Measurements from ENCODE around the gene GALNT6. TPM values are rescaled to one million over a fixed set of nuclear protein-coding genes. Genes with fewer than 3 reads are reported as not detected.

The GALNT6 gene
- total RNA-seq, 1 experiment from 2014 or later = 6.5 TPM

GRCh38 chr12:51415931-51416330, 24.7 kb upstream of the GALNT6 start:
- CTCF ChIA-PET = no interaction called here
- in situ Hi-C loops (cut with HindIII; ENCODE audit: low pct_unique_long_range_greater_than_20kb, low sequenced_read_pairs) = no loop called here
- DNase-seq (ENCODE audit: low read depth, low spot score) = no peak

DNA sequence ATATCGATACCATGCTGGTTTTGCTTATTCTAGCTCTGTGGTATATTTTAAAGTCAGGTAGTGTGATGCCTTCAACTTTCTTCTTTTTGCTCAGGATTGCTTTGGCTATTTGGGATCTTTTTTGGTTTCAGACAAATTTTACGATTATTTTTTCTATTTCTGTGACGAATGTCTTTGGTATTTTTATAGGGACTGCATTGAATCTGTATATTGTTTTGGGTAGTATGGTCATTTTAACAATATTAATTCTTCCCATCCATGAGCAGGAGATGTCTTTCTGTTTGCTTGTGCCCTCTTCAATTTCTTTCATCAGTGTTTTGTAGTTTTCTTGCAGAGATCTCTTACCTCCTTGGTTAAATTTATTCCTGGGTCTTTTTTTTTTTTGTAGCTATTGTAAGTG, 22.6 kb upstream of the GALNT6 start:
- in situ Hi-C loops (cut with HindIII; ENCODE audit: low pct_unique_long_range_greater_than_20kb, low sequenced_read_pairs) = no loop called here
- no peaks in the 10 kb centered on the region for H3K9me3 ChIP-seq (ENCODE audit: control insufficient read depth, insufficient read depth, low read depth, low read length)
- CTCF ChIA-PET = no interaction called here
- H3K27ac ChIP-seq (ENCODE audit: low read length) = no peak overlapping the region
- no TSS peak for BruUV-seq (replicated peaks)
- DNase-seq (ENCODE audit: low read depth, low spot score) (no peak), ATAC-seq (no peak)
- H3K36me3 ChIP-seq (ENCODE audit: control insufficient read depth, insufficient read depth, low read length) = no peaks in the 10 kb centered on the region
- no peaks in the 10 kb centered on the region for H3K4me1 ChIP-seq (ENCODE audit: control insufficient read depth, insufficient read depth, low read length)
- POLR2A ChIA-PET = no interaction called here
- TF ChIP-seq POLR2AphosphoS5 (IDR thresholded peaks at IDR 0.05; ENCODE audit: low read depth, low read length) (no peak), SIN3A (IDR thresholded peaks at IDR 0.05; ENCODE audit: borderline replicate concordance, insufficient read depth, low read depth, low read length) (no peak), TCF7L2 (IDR thresholded peaks at IDR 0.05; ENCODE audit: low read depth, low read length) (no peak), CTCF (IDR thresholded peaks at IDR 0.05) (no peak)
- TF ChIP-seq, protein P1, sequence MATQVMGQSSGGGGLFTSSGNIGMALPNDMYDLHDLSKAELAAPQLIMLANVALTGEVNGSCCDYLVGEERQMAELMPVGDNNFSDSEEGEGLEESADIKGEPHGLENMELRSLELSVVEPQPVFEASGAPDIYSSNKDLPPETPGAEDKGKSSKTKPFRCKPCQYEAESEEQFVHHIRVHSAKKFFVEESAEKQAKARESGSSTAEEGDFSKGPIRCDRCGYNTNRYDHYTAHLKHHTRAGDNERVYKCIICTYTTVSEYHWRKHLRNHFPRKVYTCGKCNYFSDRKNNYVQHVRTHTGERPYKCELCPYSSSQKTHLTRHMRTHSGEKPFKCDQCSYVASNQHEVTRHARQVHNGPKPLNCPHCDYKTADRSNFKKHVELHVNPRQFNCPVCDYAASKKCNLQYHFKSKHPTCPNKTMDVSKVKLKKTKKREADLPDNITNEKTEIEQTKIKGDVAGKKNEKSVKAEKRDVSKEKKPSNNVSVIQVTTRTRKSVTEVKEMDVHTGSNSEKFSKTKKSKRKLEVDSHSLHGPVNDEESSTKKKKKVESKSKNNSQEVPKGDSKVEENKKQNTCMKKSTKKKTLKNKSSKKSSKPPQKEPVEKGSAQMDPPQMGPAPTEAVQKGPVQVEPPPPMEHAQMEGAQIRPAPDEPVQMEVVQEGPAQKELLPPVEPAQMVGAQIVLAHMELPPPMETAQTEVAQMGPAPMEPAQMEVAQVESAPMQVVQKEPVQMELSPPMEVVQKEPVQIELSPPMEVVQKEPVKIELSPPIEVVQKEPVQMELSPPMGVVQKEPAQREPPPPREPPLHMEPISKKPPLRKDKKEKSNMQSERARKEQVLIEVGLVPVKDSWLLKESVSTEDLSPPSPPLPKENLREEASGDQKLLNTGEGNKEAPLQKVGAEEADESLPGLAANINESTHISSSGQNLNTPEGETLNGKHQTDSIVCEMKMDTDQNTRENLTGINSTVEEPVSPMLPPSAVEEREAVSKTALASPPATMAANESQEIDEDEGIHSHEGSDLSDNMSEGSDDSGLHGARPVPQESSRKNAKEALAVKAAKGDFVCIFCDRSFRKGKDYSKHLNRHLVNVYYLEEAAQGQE (IDR thresholded peaks at IDR 0.05; ENCODE audit: insufficient read depth in 1 of 2, low read depth in 2 of 2, low read length in 1 of 2) = no peak
- H3K27me3 ChIP-seq (ENCODE audit: control insufficient read depth, insufficient read depth, low read length) = no peaks in the 10 kb centered on the region; the same call in 1 of the 2 replicates
- intact Hi-C loops (cut with micrococcal nuclease; ENCODE audit: unreplicated experiment) = no loop called here
- H3K4me3 ChIP-seq (ENCODE audit: low read depth in 2 of 2, low read length in 2 of 2) = no peak overlapping the region

More at GRCh38 chr12:51415931-51416330, 24.7 kb upstream of the GALNT6 start:
- no peaks in the 10 kb centered on the region; the same call in 1 of the 2 replicates for H3K27me3 ChIP-seq (ENCODE audit: control insufficient read depth, insufficient read depth, low read length)
- no peak for ATAC-seq
- intact Hi-C loops (cut with micrococcal nuclease; ENCODE audit: unreplicated experiment) = no loop called here
- no peak overlapping the region for H3K27ac ChIP-seq (ENCODE audit: low read length)
- TF ChIP-seq, protein P1 (IDR thresholded peaks at IDR 0.05; ENCODE audit: insufficient read depth in 1 of 2, low read depth in 2 of 2, low read length in 1 of 2) = no peak
- TF ChIP-seq TCF7L2 (IDR thresholded peaks at IDR 0.05; ENCODE audit: low read depth, low read length) (no peak), POLR2AphosphoS5 (IDR thresholded peaks at IDR 0.05; ENCODE audit: low read depth, low read length) (no peak), SIN3A (IDR thresholded peaks at IDR 0.05; ENCODE audit: borderline replicate concordance, insufficient read depth, low read depth, low read length) (no peak), CTCF (IDR thresholded peaks at IDR 0.05) (no peak)
- POLR2A ChIA-PET = interaction anchor here (0.6 kb wide), 1 partner anchor 350 kb away, joined by 3 read pairs; no protein-coding TSS in a partner anchor
- no peaks in the 10 kb centered on the region for H3K36me3 ChIP-seq (ENCODE audit: control insufficient read depth, insufficient read depth, low read length)
- no peak overlapping the region for H3K4me3 ChIP-seq (ENCODE audit: low read depth in 2 of 2, low read length in 2 of 2)
- no peaks in the 10 kb centered on the region for H3K4me1 ChIP-seq (ENCODE audit: control insufficient read depth, insufficient read depth, low read length)
- BruUV-seq (replicated peaks) = no TSS peak
- no peaks in the 10 kb centered on the region for H3K9me3 ChIP-seq (ENCODE audit: control insufficient read depth, insufficient read depth, low read depth, low read length)

All from Panc1 (cell line).